ENCODE data around the gene TMCC2. TPM values are rescaled to one million over a fixed set of nuclear protein-coding genes. Genes with fewer than 3 reads are reported as not detected.
"Not testable (repeated sequence)": the region's sequence is repeated elsewhere in the genome, so short reads cannot be mapped to it uniquely, and the experiment has no call there.

TMCC2 gene
- total RNA-seq, 4 donors from 2014 or later, result 0.53 to 4.1 (median 1.1) TPM

DNA sequence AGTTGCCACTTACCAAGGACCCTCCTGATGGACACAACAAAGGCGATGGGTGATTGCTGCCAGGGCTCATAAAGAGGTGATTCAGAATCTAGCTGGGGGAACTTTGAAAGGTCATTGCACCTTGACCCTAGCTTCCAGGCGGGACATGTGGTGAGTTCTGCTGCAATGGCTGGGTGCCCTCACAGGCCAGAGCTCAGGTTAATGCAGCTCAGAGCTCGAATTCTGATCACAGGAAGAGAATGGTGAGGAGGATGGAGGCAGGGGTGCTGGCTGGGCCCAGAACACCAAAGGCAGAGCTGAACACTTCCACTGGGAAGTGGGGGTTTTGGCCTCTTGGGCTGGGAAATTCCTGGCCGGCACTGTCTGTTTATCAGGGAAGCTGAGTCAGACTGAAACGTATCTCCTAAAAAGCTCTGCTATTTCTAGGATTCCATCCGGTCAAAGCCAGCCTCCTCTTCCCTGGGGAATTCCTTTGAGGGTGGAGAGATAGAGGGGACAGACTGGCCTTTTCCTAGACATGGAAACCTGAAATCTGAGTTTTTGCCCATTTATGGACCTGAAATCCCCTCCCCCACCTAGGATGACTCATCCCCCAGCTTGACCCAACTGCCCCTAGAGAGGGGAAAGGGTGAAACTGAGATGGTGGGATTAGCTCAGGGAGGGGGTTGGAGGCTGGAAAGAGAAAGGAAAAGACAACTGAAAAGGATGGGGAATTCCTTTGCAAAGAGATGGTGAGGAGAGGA is 66.6 kb downstream of the TMCC2 start:
- peak in 2 of 3 donors; percentile 71 to 81 for DNase-seq
- Histone ChIP-seq H3K4me1 (peaks cover 3 to 27% (median 7%) of the 10 kb centered on the region in 4 donors), H3K27ac (peak overlapping the region; percentile 27 to 73 (median 52))

DNA sequence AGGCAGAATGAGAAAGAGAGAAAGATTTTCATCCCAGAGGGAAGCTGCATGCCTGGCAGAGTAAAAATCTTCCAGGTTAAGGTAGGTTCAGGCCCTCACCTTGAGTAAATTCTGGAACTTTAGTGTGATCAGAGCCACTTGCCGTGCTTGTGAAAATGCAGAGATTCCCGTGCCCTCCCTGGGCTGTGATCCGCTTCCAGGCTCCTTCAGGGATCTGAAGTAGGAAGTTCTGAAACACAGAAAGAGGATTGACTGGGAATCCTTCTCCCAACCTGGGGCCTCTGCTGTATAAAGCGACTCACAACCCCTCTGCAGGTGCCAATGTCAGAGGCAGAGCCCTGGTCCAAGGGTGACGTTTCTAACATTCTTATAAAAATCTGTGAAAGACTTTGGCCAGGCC is 67.2 kb downstream of the TMCC2 start:
- no peak for DNase-seq
- no peak overlapping the region for H3K4me3 ChIP-seq
- no peak for TF ChIP-seq POLR2A (IDR thresholded peaks at IDR 0.05)
- TF ChIP-seq, protein P1, sequence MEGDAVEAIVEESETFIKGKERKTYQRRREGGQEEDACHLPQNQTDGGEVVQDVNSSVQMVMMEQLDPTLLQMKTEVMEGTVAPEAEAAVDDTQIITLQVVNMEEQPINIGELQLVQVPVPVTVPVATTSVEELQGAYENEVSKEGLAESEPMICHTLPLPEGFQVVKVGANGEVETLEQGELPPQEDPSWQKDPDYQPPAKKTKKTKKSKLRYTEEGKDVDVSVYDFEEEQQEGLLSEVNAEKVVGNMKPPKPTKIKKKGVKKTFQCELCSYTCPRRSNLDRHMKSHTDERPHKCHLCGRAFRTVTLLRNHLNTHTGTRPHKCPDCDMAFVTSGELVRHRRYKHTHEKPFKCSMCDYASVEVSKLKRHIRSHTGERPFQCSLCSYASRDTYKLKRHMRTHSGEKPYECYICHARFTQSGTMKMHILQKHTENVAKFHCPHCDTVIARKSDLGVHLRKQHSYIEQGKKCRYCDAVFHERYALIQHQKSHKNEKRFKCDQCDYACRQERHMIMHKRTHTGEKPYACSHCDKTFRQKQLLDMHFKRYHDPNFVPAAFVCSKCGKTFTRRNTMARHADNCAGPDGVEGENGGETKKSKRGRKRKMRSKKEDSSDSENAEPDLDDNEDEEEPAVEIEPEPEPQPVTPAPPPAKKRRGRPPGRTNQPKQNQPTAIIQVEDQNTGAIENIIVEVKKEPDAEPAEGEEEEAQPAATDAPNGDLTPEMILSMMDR (IDR thresholded peaks at IDR 0.05), result no peak
- peak overlapping the region; percentile 27 to 73 (median 52) for H3K27ac ChIP-seq
- no peaks in the 10 kb centered on the region for H3K27me3 ChIP-seq
- H3K36me3 ChIP-seq, result no peaks in the 10 kb centered on the region
- peaks cover 3 to 27% (median 7%) of the 10 kb centered on the region in 4 donors for H3K4me1 ChIP-seq
- H3K9me3 ChIP-seq, result no peaks in the 10 kb centered on the region

More for the DNA sequence above, 66.6 kb downstream of the TMCC2 start:
- Histone ChIP-seq H3K4me3 (no peak overlapping the region), H3K9me3 (no peaks in the 10 kb centered on the region), H3K36me3 (no peaks in the 10 kb centered on the region), H3K27me3 (no peaks in the 10 kb centered on the region)
- TF ChIP-seq POLR2A (IDR thresholded peaks at IDR 0.05), result no peak
- TF ChIP-seq, protein P1 (IDR thresholded peaks at IDR 0.05), result no peak

DNA sequence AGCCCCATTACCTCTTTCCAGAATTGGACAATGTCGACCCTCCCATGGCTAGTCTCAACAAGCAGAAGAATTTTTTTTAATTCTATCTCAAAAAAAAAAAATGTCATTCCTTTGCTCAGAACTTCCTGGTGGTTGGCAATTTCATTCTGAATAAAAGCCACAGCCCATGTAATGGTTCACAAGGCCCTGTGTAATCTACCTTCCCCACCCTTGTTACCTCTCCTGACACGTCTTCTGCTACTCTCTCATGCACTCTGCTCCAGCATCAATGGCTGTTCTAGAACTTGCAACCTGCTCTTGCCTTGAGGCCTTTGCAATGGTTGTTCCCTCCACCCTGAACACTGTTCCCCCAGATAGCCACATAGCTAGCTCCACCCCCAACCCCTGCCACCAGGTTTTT is 68.4 kb downstream of the TMCC2 start:
- no peaks in the 10 kb centered on the region for H3K27me3 ChIP-seq
- no peak overlapping the region for H3K4me3 ChIP-seq
- no peak for TF ChIP-seq POLR2A (IDR thresholded peaks at IDR 0.05)
- TF ChIP-seq, protein P1 (IDR thresholded peaks at IDR 0.05), result no peak
- no peak for DNase-seq
- H3K36me3 ChIP-seq, result no peaks in the 10 kb centered on the region
- H3K9me3 ChIP-seq, result no peaks in the 10 kb centered on the region
- H3K4me1 ChIP-seq, result peaks cover 3 to 29% (median 10%) of the 10 kb centered on the region in 4 donors
- H3K27ac ChIP-seq, result no peak overlapping the region

DNA sequence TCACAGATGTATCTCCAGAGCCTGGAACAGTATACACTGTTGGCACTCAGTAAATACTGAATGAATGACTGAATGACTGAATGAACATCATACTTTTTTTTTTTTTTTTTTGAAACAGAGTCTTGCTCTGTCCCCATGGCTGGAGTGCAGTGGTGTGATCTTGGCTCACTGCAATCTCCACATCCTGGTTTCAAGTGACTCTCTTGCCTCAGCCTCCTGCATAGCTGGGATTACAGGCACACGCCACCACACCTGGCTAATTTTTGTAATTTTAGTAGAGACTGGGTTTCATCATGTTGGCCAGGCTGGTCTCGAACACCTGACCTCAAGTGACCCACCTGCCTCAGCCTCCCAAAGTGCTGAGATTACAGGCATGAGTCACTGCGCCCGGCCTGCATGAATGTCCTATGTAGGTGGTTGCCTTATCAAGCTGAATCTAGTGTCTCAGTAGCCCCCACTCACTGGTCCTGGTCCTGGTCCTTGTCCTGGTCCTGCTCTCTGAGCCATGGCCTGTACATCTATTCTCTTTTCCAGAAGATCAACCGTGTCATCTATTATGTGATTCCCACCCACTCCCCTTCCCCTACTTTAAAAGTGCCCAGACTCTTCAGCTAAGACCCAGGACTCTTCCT is 69.9 kb downstream of the TMCC2 start:
- DNase-seq, H3K27ac ChIP-seq, H3K27me3 ChIP-seq, H3K9me3 ChIP-seq, H3K36me3 ChIP-seq, H3K4me3 ChIP-seq: not testable (repeated sequence)
- peaks cover 8 to 38% (median 17%) of the 10 kb centered on the region in 4 donors for H3K4me1 ChIP-seq

DNA sequence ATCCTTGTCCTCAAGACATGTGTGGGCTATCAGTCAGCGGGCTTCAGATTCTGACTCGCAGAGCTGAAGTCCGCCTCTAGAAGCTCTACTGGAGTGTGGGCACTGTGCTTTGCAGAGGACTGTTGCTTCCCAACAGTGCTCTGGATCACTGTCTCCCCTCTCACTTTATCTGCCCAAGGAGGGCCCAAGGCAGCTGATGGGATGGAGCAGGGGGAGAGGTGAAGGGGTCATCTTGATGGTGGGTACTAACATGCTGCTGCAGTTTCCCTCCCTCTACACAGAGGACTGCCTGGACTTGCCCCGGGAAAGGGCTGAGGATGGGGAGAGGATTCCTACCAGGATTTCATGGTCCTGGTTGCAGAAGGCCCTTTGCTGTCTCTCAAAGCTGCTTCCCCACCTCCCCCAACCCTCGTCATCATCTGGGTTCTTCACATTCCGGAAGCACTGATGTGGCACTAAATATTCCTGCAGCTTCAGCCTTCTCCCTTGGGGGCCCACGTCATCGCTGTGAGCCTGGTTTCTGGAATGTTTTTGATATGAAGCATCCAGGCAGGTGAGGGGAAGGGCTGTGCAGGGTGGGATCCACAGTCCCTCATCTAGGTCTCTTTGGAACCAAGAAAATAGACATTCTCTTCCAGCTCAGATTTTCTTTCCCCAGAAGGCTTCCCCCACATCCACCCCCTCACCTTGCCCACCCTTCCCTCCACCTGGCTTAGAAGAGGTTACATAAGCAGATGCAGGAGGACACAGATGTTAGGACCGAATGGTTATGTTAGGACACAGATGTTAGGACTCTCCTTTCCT is 70.6 kb downstream of the TMCC2 start:
- H3K4me3 ChIP-seq, result no peak overlapping the region
- no peak for DNase-seq
- no peaks in the 10 kb centered on the region for H3K27me3 ChIP-seq
- TF ChIP-seq POLR2A (IDR thresholded peaks at IDR 0.05), result no peak
- TF ChIP-seq, protein P1 (IDR thresholded peaks at IDR 0.05), result no peak
- no peaks in the 10 kb centered on the region for H3K9me3 ChIP-seq
- peaks cover 8 to 40% (median 17%) of the 10 kb centered on the region in 4 donors for H3K4me1 ChIP-seq
- no peak overlapping the region for H3K27ac ChIP-seq
- peaks cover 0 to 8% (median 0%) of the 10 kb centered on the region in 3 donors for H3K36me3 ChIP-seq

All from Peyer's patch (tissue), 4 donors.